Stimulated activated naive CD4-positive, alpha-beta T cell (primary cell): ENCODE data around the gene PUM1.
"Not testable (repeated sequence)": the region's sequence is repeated elsewhere in the genome, so short reads cannot be mapped to it uniquely, and the experiment has no call there.

Source experiments
- DNase-seq, 6 experiments: peaks; one replicate each; lab custom pipeline; 2025; lab: John Stamatoyannopoulos, UW

The PUM1 gene, protein sequence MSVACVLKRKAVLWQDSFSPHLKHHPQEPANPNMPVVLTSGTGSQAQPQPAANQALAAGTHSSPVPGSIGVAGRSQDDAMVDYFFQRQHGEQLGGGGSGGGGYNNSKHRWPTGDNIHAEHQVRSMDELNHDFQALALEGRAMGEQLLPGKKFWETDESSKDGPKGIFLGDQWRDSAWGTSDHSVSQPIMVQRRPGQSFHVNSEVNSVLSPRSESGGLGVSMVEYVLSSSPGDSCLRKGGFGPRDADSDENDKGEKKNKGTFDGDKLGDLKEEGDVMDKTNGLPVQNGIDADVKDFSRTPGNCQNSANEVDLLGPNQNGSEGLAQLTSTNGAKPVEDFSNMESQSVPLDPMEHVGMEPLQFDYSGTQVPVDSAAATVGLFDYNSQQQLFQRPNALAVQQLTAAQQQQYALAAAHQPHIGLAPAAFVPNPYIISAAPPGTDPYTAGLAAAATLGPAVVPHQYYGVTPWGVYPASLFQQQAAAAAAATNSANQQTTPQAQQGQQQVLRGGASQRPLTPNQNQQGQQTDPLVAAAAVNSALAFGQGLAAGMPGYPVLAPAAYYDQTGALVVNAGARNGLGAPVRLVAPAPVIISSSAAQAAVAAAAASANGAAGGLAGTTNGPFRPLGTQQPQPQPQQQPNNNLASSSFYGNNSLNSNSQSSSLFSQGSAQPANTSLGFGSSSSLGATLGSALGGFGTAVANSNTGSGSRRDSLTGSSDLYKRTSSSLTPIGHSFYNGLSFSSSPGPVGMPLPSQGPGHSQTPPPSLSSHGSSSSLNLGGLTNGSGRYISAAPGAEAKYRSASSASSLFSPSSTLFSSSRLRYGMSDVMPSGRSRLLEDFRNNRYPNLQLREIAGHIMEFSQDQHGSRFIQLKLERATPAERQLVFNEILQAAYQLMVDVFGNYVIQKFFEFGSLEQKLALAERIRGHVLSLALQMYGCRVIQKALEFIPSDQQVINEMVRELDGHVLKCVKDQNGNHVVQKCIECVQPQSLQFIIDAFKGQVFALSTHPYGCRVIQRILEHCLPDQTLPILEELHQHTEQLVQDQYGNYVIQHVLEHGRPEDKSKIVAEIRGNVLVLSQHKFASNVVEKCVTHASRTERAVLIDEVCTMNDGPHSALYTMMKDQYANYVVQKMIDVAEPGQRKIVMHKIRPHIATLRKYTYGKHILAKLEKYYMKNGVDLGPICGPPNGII

DNA sequence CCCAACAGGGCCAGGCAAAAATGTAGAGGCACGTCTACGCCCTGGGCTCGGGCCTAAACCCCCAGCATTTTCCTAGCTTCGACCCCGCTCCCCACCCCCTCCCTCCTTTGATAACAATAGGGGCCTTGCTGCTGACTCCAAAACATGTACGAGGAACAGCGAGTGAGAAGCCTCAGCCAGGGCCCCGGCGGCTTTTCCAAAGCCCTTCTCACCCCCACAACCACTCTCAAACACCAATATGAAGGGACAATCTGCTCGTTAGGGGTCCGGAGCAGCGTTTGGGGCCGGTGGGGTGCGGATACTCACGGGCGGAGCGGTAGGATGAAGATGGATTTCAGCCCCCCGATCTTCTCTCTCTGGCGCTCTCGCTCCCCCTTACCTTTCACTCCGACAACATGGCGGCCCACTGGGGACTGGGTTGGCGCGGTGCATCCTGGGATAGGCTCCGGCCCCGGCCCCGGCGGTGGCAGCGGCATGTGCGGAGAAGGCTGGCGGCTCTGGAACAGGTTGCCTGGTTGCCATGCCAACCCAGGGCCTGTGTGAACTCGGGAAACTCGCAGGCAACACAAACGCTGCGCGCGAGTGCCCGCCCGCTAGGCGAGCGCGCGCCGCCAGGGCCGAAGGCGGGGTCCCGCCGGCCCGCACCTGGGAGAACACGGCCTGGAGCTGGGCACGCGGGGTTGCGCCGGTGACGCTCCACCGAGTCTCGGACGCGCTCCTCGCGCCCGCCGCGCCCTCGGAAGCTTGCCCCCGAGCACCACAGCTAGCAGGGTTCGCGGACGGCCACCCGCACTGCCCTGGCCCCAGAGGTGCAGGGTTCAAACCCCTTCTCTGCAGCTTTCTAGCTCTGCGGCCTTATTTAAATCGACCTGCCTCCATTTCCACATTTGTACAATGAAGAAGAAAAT, at the start of gene PUM1:
Gene PUM1 (minus strand): TSS at position 408 of the 908 bp plus-strand sequence. CDS start 6,151 bp downstream, outside the sequence.
- DNase-seq: peak; percentile 95 to 98 (median 96)

DNA sequence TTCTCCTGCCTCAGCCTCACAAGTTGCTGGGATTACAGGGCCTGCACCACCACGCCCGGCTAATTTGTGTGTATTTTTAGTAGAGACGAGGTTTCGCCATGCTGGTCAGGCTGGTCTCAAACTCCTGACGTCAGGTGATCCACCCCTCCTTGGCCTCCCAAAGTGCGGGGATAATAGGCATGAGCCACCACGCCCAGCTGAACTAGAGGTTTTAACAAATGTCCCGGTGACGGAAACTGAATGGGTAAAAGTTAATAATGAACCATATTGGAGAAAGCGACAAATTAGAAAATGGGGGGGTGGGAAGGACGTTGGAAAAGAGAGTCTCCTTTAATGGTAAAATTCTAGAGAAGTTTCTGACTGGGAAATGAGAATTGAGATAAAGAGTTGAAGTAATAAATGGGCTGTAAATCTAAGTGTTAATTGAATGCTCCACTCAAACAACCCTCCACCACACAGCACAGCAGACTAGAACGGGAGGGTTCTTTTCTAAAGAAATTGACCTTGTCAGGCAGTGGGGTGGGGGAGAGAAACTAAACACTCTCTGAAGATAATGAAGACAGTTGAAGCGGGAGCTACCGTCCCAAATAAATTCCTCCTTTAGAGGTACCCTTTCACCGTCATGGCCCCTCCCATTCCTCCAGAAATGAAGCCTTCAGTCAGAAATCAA, 46.9 kb upstream of the PUM1 start:
- no peak for DNase-seq

DNA sequence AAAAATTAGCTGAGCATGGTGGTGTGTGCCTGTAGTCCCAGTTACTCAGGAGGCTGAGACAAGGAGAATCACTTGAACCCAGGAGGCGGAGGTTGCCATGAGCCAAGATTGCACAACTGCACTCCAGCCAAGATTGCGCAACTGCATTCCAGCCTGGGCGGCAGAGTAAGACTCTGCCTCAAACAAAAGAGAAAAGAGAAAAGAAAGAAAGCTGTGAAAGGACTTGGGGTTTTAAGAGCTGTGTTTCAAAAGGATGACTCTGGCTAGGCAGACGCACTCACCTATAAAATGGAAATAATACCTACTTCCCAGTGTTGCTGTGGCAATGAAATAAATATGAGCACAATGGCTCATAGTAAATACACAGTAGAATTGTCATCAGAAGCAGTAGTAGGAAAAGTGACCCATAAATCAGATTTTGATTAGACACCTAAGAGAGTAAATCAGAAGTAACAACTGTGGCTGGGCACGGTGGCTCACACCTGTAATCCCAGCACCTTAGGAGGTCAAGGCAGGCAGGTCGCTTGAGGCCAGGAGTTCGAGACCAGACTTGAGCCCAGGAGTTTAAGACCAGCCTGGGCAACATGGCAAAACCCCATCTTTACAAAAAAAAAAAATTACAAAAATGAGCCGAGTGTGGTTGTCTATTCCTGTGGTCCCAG, 45.9 kb upstream of the PUM1 start:
- no peak for DNase-seq

DNA sequence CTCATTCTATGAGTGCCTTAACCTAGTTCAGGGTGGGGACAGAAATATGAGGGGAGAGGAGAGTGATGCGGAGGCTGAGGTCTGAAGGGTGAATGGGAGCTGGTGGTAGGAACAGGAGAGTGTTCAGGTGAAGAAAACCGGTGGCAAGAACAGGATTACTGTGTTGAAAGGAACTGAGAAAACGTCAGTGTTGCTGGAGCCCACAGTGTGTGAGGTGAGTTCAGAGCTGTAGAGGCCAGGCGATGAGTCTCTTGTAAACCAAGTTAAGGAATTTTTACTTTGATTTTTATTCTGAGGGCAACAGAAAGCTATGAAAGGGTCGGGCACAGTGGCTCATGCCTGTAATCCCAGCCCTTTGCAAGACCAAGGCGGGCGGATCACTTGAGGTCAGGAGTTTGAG, 45.3 kb upstream of the PUM1 start:
- no peak for DNase-seq

DNA sequence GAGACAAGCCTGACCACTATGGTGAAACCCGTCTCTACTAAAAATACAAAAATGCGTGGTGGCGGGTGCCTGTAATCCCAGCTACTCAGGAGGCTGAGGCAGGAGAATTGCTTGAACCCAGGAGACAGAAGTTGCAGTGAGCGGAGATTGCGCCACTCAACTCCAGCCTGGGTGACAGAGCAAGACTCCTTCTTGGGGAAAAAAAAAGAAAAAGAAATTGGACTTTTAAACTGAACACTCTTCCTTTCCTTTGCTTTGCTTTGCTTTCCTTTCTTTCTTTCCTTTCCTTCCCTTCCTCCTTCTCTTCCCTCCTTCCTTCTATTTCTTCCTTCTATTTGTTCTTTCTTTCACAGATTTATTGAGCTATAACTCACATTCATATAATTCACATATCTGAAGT, 43.3 kb upstream of the PUM1 start:
- no peak for DNase-seq

DNA sequence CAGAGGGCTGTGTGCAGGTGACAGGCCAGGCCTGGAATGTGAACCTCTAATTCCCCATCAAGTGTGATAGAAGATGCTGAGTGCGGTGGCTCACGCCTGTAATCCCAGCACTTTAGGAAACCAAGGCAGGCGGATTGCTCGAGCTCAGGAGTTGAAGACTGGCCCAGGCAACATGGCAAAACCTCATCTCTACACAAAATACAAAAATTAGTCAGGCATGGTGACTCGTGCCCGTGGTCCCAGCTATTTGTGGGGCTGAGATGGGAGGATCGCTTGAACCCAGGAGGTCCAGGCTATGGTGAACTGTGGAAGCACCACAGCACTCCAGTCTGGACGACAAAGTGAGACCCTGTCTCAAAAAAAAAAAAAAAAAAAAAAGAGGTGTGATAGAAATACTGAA, 40.1 kb upstream of the PUM1 start:
- no peak for DNase-seq

DNA sequence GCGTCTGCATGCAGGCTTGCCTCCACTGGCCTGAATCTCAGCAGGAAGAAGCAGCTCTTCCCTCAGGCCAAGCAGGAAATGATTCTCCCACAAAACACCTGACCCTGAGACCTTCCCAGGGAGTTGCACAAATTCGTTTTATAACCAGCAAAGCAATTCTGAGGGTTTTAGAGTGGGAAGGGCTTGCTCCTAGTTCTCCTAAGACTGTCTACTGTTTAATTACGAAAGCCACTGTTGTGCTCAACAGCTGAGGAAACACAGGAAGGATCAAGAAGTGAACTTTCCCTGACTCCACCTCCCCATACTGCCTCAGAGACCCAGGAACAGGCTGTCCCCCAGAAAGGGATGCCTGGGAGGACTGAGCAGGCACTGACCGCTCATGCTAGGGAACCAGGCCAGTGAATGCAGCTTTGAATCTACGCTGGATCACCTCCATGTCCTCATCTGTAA, 37.0 kb upstream of the PUM1 start:
- DNase-seq: no peak

DNA sequence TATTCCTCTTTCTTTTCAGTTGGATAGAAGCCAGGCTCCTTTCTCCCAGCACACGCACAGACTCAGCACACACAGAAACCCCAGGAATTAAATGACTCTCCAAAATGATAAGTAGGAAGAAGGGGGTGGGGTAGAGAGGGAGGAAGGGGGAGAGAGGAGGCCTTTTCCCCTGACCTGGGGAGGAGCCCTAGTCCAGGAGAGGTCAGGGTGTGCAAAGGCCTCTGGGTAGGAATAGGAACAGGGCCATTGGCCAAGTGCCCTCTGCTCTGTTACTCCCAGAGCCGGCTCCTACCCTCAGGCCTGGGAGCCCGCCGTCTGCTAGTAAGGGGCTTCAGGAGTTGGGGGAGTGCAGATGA, 35.6 kb upstream of the PUM1 start:
- no peak for DNase-seq

DNA sequence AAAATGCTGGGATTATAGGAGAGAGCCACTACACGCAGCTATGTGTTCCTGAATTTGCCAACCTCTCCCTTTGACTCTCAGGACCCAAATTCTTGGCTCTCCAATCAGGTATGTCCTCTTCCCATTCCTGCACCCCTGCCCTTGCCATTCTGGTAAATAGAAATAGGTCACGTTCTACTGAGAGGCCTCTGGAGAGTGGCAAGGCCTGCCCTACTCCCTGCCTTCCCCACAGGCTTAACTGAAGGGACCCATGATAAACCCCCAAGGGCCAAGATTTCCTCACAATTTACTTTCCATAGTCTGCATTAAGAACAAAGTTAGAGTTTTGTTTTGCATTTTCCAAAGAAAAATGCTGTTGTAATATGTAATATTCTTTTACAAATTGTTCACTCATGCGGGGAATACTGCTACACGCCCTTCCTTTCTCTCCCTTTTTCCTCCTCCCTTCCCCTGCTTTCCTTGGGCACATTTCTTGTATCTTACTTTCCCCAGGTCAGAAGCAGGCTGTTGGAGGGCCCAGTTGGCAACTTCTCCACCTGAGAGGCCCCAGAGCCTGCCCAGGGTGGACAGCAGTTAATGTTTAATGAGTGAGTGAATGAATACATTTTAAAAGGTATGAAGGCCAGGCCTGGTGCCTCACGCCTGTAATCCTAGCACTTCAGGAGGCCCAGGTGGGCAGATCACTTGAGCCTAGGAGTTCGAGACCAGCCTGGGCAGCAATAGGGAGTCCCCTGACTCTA, 33.9 kb upstream of the PUM1 start:
- DNase-seq: no peak

DNA sequence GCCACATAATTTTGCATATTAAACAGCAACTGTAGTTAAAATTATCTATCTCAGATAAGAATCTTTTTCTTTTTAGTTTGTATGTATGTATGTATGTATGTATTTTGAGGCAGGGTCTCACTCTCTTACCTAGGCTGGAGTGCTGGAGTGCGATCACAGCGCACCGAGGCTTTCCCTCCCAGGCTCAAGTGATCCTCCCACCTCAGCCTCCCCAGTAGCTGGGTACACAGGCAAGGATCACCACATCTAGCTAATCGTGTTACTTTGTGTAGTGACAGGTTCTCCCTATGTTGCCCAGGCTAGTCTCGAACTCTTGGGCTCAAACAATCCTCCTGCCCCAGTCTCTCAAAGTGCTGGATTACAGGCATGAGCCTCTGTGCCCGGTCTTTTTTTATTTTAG, 30.5 kb upstream of the PUM1 start:
- no peak for DNase-seq

DNA sequence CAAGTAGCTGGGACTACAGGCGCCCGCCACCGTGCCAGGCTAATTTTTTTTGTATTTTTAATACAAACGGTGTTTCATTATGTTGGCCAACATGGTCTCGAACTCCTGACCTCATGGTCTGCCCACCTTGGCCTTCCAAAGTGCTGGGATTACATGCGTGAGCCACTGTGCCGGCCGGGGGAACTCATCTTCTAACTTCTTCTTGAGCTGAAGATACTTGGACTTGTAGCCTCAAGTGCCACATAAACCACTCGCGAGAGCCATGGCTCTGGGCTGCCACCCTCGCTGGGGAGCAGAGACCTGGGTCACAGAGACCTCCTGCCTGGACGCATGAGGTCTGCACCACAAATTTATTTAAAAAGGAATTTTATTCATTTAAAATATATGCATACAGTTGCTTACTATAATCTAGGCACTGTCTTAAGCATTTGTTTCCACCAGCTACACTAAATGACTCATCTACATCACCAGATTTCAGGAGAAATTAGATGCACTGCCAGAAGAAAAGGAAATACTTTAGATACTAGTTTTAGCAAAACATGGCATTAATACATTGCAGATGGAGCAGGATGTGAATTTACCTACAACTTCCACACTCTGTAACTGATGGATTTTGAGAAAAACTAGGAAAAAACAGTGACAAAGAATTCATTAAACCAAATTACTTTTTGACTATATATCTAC, 29.9 kb upstream of the PUM1 start:
- no peak for DNase-seq

DNA sequence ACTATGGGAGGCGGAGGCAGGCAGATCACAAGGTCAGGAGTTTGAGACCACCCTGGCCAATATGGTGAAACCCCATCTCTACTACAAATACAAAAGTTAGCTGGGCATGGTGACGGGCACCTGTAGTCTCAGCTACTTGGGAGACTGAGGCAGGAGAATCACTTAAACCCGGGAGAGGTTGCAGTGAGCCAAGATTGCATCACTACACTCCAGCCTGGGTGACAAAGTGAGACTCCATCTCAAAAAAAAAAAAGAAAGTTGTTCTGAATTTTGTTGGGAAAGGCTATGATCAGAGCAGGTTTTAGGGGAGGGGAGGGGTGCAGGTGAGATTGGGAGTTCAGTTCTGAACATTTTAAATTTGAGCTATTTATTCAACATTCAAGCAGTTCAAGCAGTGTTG, 22.6 kb upstream of the PUM1 start:
- DNase-seq: not testable (repeated sequence)

DNA sequence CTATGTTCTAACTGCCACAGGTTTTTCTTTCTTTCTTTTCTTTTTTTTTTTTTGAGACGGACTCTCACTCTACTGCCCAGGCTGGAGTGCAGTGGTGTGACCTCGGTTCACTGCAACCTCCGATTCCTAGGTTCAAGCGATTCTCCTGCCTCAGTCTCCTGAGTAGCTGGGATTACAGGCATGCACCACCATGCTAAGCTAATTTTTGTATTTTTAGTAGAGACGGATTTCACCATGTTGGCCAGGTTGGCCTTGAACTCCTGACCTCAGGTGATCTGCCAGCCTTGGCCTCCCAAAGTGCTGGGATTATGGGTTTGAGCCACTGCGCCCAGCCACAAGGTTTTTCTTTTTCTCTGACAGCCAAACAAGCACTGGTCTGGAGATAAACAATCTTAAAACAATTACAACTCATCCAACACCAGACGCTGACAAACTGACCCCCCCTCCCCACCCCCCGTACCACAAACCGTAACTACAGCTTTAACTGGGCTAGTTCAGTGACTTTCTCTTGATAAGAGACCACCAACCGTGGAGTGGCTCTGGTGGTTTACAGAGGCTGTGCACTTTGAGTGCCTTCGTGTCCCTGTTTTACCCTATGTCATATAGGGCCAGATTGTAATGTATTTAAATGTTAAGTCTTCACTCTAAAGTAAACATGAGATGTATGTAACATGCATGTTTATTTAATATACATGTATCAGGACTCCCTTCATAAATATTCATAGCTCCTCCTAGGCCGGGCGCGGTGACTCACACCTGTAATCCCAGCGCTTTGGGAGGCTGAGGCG, 19.5 kb upstream of the PUM1 start:
- DNase-seq: no peak

DNA sequence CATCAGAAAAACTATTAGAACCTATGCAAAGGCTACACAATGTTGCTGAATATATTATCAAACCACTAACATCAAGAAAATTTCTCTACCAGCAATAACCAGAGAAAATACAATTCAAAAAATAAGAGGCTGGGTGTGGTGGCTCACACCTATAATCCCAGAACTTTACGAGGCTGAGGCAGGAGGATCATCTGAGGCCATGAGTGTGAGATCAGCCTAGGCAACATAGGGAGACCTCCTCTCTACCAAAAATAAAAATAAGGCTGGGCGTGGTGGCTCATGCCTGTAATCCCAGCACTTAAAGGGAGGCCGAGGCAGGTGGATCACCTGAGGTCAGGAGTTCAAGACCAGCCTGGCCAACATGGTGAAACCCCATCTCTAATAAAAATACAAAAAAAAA, 16.9 kb upstream of the PUM1 start:
- no peak for DNase-seq

DNA sequence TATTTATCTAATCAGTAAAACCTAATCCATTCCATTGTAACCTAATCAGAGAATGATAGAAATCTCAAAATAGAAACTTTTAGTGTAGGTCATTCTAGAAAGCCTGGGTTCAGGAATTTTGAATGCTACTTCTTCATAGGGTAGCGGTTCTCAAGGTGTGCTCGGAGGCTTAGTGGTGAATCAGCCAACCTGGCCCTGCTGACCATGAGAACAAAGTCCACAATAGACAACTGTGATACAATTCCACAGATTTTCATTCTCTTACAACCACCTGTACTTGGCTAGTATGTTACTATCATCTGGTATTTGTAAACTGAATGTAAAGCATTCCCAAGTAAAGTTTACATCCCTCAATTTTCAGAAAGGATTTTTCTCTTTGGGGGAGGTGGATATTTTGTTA, 7.5 kb upstream of the PUM1 start:
- DNase-seq: no peak

DNA sequence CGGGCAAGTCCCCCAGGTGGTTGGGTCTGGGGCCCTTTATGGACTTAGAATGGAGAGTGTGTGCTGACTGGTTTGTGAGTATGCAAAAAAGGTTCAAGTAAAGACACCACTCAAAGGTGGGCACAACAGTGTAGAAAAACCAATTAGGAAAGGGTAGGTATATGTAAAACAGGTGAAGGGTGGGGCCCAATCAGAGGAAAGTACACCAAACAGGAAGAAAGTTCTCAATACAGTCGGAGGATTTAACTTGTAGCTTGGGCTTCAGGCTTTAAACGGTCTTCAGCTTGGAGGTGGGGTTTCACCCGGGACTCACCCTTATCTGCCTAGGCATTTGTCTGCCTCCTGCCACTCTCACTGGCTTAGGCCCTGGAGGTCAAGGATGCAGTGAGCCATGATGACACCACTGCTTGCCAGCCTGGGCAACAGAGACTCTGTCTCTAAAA, 6.8 kb upstream of the PUM1 start:
- no peak for DNase-seq

DNA sequence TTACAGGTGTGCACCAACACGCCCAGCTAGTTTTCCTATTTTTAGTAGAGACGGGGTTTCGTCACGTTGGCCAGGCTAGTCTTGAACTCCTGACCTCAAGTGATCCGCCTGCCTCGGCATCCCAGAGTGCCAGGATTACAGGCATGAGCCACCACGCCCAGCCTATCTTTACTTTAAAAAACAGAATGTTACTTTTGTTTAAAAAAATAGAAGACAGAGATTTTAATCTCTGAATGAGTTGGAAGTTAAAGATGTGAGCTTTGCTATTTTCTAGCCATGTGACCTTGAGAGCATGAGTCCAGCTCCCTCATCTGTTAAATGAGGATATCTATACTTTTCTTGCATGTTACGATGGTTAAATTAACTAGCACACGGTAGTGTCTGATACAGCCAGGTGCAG, 3.9 kb upstream of the PUM1 start:
- no peak for DNase-seq

DNA sequence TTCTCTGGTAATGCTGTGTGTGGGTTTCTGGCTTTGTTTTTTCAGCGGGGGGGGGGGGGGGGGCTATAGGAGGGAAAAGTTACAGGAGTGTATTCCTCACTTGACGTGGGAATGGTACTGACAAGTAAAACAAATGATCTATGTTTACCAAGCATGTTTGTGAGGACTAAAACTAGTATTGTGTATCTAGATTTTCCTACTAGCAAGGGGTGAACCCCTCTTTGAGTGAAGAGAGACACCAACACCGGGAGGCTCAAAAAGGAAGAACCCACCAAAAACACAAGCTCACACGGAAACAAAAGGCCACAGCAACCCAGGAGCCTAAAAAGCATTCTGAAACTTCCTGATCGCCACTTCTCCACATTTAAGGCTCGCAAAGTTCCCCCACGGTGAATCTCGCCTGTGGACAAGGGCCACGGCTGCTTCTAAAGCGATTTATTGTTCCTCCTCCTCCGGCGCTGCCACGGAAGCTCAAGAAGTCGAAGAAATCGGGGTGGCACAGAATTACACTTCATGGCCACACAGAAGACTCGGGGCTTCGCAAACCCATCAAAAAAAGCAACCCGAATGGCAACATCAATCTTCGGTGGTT, 703 bp downstream of the PUM1 start:
- DNase-seq: peak in 3 of 6 experiments; percentile 33 to 79 (median 52)
